HG03060 (cell line): ENCODE results near the gene SPAG7.

Source experiments
- ATAC-seq: cut with Tn5 transposase; IDR thresholded peaks from one replicate; pipeline ENCODE4 v1.9.1; 2021; ENCODE audit warnings: low read depth, moderate number of reproducible peaks; ENCODE audit not compliant: unreplicated experiment

The SPAG7 gene

DNA sequence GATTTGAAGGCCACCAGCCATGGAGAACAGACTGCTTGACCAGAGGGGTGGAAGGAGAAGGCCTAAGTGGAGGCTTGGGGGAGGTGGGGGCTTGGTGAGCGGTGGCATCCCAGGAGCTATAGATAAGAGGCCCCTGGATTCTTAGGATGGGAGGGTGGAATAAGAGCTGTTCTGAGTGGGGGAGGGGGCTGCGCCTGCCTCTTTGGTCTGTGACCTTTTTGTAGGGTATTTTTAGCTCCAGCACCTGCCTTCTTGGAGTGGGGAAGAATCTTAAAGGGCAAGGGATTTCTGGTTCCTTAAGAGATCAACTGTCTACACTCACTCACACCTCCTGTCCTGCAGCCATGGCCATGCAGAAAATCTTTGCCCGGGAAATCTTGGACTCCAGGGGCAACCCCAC, 16.1 kb downstream of the SPAG7 start:
- ATAC-seq: no peak

DNA sequence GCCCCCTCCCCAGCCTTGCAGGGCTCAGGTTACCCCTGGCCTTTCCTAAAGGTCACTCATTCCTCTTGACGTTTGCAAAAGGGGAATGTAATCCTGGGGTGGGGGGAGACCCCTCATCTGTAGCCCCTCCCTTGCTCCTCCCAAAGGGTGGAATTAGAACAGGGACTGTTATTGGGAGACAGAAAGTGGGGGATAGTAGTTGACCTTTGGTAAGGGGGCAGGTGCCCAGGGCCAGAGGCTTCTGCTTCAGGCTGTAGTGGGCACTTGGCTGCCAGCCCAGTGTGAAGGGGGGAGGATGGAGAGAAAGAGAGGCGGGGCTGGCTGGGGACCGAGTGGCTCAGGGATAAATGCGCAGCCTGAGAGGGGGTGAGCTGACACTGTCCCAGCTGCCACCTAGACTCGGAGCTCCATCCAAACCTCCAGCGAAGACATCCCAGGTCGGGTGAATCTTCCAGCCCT, 16.8 kb downstream of the SPAG7 start, which contains the start of gene ENO3:
TSS of gene ENO3 (plus strand) at position 374 of the 459 bp plus-strand sequence. CDS start 711 bp downstream, outside the sequence.
- no peak for ATAC-seq

DNA sequence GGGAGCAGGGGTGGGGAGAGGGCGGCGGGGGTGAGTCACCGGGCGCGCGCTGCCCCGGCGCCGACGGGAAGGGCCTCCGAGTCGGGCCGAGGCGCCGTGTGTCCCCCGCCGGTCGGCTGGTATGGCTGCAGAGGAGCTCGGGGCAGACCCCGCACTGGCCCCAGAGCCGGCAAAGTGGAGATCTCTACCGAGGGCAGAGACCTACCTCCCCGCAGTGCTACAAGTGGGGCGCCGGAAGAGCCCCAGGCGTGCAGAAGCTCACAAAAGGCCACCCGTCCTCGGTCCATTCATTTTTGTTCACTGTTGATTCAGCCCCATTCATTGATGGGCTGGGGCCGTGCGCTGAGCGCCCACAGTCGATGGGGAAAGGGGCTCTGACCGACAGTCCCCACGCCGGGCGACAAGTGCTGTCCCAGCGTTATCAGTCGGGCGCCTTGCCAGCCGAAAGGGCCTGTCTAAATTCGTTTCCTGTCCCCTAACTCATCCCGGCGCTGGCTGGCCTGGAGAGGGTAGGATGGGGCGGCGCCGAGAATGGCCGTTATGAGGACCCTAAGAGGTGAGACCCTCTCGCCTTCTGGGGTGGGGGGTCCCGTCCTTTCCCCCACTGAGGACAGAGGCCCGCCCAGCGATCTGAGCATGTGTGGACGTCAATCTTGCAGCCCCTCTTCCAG, 17.4 kb downstream of the SPAG7 start:
- no peak for ATAC-seq

DNA sequence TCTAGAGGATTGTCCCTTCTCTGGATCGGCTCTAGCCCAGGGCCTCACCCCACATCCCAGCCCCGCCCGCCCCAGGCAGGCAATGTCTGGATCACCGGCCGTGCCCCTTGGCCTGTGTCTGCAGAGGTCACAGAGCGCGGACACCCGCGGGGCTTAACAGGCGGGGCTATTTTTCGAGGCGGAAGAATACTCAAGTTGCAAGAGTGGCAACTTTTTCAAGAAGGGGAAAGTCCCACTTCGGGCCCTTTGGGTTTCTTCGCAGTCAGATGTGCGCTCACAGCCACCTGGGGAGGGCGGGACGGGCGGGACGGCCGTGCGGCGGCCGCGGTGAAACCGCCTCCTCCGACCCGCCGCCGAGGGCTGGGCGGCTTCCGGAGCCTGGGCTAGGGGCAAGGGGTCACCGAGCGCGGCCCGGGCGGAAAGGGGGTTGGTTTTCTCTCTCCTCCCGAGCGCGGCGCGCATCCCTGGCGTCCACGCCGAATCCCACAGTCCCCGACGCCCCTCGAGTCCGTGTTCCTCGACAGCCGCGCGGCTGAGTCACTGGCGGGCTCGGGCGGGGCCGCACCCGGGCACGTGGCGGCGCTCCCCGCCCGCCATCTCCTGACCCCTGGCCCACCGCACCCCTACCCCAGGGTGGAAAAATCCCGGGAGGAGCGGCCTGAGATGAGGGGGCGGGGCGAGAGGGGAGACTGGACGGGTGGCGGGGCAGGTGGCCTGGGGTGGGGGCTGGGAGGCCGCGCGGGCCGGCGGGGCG, 18.1 kb downstream of the SPAG7 start:
- ATAC-seq: peak; percentile 29

DNA sequence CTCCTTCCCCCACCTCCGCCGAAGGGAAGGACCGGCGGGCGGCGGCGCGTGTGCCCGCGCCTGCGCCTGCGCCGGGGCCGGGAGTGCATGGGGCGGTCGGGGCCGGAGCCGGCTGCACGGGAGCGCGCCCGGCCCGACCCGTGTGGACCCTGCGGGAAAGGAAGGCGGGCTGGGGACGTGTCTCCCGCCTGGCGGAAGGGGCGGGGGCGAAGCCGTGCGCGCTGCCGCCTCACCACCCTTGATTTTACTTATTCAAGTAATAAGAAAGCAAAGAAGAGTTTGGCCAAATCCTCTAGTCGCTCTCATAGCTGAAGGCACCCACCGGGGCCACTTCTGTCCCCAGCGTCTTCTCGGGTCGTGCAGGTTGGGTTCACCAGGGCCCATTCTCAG, 18.7 kb downstream of the SPAG7 start:
- ATAC-seq: no peak

DNA sequence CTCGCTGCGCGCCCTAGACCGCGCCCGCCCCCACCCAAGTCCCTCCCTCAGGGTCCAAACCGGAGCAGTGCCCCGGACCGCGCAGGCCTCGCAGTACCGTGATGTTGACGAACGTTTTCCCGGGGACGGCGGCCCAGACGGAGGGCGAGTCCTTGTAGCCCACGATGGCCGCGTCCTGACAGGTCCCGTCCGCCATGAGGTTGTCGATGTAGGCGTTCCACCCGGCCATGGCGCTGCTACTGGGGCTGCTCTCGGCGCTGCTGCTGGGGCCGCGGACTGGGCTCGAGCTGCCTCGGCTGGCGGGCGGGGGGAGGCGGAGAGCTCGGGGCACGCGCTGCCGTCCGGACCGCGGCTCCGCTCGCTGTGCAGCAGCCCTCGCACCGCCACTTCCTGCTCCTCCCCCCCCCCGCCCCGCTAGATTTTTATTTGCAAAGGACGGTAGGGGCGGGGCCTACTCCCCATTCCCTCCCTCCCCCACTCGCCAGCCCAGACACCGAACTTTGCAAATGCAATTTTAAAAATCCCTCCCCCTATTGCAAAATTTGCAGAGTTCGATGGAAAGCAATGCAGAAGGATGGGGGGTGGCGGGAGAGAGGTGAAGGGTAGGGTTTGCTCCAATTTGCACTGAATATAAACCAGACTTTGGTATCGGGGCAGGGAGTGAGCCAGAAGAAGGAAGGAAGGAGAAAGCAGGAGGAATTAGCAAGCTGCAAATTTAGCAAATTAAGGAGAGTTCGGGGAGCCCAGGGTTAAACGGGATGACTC, 19.3 kb downstream of the SPAG7 start, which contains the start of gene PFN1:
TSS of gene PFN1 (minus strand) at position 365 of the 765 bp plus-strand sequence. CDS start at position 229, 136 bp downstream.
- ATAC-seq: no peak

DNA sequence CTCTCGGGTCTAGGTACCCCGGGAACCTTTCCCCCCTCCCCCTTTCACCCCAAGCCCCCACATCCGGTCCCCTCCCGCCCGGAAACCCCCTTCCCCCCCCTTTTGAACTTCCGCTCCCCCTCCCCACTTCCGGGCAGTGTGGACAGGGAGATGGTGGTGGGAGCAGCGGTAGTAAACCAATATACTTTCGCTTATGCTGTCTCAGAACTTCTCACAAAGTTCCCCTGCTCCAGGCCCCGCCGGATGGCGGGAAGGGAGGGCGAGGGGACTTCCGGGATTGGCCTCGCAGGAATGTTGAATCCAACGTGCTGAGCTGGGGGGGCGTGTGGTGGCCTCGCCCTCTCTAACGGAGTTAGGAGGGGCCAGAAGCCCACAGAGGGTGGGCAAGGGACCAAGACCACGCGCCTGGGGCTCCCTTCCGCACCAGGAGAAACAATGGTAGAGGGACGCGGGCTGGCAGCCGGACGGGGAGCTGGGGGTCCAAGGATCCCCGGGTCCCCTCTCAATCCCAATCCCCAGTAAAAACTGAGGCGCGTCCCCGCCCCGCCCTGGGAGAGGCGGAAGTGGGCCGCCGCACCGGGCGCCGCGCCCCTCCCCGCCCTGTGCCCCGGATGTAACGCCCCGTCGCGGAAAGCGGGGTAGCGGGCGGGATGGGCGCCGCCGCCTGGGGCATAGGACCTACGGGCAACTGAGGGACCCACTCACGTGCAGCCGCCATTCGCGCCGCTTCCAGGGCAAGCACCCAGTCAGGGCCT, 20.0 kb downstream of the SPAG7 start:
- no peak for ATAC-seq

DNA sequence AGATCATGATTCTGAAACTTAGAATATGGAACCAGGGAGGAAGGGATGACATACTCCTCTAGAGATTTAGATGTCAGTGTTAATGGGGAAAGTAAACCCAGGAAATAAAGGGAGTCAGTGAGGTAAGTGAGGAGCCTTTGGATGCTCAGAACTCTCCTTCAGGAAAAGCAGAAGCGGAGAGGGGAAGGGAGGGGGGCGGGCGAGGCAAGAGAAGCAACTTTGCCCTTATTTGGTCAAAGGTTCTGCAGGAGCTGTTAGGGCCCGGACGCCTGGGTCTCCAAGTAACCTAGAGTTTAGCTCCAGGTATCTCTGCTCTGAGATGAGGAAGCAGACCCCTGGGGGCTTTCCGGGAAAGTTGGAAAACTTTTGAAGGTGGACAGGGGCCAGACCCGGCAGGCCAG, 20.6 kb downstream of the SPAG7 start:
- no peak for ATAC-seq

DNA sequence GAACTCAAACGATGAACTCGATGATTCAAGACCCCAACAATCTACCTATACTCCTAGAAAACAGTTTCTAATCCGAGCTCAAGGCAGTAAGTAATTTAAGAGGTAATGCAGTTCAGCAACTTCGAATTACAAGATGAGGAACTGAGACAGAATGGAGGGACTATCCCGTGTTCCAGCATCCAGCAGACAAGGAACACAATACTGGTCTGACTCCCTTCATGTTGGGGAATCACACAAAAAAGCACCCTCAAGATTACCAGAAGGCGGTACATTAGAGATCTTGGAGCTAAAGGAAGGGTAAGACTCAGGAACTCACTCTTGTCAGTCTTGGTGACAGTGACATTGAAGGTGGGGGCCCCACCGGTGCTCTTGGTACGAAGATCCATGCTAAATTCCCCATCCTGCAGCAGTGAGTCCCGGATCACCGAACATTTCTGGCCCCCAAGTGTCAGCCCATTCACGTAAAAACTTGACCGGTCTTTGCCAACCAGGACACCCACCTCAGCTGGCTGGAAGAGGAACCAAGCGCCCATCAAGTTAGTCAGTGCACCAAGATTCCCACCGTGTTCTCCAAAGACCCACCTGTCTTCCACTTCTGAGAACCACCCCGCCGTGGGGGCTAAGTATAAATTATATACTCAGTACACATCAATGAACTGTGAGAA, 21.2 kb downstream of the SPAG7 start:
- no peak for ATAC-seq

DNA sequence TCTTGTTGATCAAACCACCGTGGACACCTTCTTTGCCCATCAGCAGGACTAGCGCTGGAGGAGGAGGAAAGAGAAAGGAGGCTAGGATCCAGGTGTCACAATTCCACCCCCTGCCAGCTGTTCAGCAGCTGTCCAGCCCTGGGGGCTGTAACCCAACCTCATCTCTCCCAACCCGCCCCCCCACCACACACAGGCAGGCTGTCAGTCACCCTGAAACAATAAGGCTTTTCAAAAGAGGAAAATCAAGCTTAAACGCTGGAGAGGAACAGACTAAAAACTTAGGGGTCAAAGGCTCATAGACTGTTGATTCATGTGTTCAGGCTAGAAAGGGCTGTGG, 21.7 kb downstream of the SPAG7 start:
- no peak for ATAC-seq

DNA sequence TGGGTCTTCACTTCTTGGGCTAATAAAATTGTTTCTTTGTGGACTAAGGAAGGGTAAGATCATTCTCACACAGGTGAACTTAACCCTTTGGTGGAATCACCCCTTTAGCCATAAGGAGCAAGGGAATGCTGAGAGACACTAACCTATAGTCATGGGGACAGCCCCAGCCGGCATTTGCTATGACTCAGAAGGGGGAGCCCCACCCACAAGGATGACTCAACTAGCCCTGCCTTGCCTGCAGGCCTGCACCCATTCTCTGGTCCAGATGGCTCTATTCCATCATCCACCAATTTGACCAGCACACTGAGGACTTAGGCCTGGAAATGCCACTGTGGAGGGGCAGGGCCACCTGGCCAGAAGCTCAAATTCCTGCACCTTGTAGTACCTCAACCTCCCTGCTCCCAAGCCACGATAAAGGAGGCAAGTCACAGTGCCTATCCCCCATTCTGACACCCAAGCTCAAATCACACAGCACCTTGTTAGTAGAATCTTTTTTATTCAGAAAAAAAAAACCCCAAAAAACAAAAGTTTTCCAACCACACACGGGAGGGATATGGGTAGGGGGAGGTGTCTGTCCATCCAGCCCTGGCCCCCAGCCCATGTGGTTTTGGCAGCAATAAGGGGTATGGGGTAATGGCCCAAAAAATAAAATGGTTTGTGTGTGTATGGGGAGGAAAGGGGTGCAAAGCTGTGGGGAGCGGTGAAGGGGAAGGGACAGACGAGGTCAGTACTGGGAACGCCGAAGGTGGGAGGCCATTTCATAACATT, 22.3 kb downstream of the SPAG7 start:
- no peak for ATAC-seq

DNA sequence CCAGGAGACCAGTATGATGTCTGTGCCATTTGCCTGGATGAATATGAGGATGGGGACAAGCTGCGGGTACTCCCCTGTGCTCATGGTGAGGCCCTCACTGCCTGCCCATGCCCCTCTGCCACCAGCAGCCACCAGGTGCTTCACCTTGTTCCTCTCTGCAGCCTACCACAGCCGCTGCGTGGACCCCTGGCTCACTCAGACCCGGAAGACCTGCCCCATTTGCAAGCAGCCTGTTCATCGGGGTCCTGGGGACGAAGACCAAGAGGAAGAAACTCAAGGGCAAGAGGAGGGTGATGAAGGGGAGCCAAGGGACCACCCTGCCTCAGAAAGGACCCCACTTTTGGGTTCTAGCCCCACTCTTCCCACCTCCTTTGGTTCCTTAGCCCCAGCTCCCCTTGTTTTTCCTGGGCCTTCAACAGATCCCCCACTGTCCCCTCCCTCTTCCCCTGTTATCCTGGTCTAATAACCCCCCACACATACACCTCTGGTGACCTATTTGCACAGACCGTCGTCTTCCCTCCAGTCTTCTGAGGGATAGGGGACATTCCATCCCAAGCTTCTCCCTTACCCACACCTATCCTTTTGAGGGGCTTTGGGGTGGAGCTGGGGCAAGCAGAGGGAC, 23.0 kb downstream of the SPAG7 start:
- no peak for ATAC-seq

DNA sequence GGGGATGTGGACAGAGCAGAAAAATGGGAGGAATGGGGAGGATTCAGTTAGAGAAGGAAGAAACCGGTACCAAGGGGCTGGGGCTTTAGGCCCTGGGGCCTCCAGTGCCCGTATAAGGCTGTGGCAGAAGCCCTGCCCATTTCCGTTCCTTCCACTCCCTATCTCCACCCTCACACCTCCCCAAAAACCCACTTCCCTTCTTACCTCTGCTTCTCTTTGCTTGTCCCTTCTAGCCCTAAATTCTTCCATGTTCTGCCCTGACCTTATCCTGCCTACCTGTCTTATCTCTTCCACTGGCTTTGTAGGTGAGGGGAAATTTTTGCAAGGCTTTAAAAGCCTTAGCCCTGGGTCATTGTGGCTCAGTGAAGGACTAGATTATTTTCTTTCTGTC, 23.5 kb downstream of the SPAG7 start:
- ATAC-seq: no peak

DNA sequence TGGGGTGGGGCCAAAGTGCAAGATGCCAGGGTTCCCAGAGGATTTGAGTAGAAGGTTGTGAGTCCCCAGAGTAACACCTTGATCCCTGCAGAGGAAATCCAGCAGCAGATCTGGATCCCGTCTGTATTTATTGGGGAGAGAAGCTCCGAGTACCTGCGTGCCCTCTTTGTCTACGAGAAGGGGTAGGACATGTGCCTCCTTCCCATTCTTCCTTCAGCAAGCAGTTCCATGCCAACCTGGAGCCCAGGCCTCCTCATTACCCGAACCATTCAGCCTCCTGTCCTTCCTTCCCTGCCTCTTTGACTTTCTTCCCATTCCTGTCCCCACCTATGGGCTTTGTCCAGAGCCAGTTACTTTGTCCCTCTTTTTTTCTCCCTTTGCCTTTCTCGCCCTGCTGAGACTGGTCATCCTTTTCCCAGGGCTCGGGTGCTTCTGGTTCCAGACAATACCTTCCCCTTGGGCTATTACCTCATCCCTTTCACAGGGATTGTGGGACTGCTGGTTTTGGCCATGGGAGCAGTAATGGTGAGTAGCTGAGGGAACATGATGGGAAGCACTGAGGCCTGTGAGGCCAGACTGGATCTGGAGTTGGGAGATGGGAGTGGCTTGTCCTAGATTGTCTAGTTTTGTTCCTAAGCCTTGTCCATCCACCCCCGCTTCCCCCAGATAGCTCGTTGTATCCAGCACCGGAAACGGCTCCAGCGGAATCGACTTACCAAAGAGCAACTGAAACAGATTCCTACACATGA, 24.7 kb downstream of the SPAG7 start:
- no peak for ATAC-seq

DNA sequence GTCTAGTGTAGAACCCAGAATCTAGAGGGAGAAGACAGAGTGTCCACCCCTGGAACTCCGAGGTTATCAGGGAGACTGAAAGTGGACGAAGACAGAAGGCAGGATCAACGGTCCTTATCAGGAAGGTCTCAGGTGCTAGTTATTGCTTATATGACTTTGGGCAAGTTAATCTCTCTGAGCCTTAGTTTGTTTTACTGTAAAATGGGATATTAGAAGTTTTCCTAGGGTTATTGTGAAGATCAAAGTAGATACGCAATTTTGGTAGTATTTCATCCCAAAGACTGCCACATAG, 26.4 kb downstream of the SPAG7 start:
- no peak for ATAC-seq

DNA sequence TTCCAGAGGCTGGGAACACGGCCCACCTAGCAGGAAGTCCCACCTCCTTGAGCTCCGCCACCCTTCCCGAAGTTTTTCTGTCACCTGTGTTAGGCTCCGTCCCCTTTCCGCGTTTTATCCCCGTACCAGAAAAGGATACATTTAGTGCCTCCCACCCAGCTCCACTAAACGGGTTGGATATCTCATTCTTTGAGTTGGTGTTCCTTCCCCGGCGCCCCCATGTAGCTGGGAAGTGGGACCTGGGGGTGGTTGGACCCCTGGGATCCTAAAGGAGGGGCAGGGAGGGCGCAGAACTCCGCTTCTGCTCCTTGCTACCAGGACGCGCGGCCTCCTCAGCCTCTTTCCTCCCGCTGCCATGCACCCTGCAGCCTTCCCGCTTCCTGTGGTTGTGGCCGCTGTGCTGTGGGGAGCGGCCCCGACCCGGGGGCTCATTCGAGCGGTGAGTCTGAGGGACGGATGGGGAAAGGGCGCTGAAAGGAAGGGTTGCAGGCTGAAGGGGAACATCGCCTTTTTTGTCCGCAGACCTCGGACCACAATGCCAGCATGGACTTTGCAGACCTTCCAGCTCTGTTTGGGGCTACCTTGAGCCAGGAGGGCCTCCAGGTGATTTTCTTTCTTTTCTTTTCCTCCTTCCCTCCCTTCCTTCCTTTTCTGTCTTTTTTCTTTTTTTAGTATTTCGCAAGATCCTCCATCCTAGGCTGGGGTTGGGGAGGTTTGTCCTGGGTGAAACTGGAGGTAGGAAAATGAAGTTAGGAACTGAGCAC, 26.9 kb downstream of the SPAG7 start:
- no peak for ATAC-seq

DNA sequence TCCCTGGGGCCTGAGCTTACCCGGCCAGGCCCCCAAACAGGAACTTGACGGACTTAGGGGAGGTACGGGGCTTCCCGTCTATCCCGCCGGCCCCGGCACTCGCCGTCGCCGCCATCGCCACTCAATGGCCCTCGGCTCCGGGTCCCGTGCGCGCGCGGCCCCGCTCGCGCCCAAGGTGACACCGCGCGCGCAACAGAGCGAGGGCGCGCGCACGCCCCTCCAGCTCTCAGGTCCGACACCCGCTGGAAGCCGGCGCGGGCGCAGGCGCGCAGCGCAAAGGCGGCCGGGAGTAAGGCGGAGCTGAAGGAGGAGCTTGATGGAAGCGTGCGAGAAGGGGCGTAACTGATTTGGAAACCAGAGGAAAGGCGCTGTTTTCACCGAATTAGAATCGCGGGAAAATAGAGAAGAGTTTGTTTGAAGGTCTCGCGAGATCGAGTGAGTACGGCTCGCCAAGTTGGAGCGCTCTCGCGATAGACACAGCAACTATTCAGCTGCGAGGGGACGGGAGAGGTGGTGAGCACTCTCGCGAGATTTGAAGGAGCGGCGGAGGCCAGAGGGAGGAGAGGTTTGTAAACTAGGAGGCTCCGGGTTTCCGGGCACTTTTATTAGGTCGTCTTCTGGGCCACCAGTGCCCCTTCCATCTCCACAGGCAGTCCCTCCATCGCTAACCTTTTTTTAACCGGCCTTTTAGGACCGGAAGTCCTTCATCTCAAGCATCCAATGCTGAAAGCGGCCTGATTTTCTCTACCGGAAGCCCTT, 27.6 kb downstream of the SPAG7 start, which contains the start of the genes RNF167 and SLC25A11:
TSS of gene RNF167 (plus strand) at position 473 of the 759 bp plus-strand sequence. CDS start 642 bp downstream, outside the sequence.
TSS of gene SLC25A11 (minus strand) at position 251 of the 759 bp plus-strand sequence. CDS start at position 115, 136 bp downstream.
- peak; percentile 80 for ATAC-seq
